ENCODE measurements around the gene APLP2.

APLP2 gene

DNA sequence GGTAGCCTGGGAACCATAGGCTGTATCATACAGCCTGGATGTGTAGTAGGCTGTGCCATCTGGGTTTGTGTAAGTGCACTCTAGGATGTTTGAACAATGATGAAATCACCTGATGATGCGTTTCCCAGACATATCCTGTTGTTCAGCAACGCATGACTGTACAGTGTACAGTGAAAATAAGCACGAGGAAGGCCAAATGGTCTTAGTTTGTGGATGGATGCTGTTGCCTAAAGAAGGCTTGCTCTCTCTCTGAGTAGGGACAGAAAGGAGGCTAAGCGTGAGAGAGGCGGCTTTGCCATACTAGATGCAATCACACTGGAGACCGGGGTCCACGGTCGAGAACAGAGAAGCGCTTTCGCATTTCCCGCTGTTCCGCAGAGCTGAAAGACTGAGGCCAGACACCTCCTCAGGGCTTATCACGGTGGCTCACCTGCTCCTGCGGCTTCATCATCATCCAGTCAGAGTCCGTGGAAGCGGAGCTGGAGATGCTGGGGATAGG lies 27.6 kb upstream of the APLP2 start:
- DNase-seq (ENCODE audit: low spot score), result no peak

DNA sequence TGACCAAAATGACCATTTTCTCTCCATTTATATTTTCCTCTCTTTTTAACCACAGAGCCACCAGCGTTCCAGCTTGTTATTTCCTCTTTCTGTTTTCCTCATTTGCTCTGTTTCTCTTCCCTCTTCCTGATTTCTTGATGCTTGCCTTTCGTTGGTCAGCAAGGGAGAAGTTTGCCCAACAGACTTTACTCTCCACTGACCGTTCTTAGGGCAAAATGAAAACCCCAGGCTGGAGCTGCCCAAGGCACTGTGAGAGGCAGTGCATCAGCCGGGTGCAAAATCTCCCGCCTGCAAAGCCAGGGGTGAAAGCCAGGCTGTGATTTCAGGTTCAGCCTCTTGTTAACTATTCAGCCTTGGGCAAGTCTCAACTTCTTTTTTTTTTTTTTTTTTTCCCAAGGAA lies 26.1 kb upstream of the APLP2 start:
- TF ChIP-seq, protein P1, sequence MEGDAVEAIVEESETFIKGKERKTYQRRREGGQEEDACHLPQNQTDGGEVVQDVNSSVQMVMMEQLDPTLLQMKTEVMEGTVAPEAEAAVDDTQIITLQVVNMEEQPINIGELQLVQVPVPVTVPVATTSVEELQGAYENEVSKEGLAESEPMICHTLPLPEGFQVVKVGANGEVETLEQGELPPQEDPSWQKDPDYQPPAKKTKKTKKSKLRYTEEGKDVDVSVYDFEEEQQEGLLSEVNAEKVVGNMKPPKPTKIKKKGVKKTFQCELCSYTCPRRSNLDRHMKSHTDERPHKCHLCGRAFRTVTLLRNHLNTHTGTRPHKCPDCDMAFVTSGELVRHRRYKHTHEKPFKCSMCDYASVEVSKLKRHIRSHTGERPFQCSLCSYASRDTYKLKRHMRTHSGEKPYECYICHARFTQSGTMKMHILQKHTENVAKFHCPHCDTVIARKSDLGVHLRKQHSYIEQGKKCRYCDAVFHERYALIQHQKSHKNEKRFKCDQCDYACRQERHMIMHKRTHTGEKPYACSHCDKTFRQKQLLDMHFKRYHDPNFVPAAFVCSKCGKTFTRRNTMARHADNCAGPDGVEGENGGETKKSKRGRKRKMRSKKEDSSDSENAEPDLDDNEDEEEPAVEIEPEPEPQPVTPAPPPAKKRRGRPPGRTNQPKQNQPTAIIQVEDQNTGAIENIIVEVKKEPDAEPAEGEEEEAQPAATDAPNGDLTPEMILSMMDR (IDR thresholded peaks at IDR 0.05; ENCODE audit: extremely low read depth, missing control alignments), result no peak
- DNase-seq (ENCODE audit: low spot score), result no peak

More for the DNA sequence above, 27.6 kb upstream of the APLP2 start:
- TF ChIP-seq, protein P1 (IDR thresholded peaks at IDR 0.05; ENCODE audit: extremely low read depth, missing control alignments), result no peak

DNA sequence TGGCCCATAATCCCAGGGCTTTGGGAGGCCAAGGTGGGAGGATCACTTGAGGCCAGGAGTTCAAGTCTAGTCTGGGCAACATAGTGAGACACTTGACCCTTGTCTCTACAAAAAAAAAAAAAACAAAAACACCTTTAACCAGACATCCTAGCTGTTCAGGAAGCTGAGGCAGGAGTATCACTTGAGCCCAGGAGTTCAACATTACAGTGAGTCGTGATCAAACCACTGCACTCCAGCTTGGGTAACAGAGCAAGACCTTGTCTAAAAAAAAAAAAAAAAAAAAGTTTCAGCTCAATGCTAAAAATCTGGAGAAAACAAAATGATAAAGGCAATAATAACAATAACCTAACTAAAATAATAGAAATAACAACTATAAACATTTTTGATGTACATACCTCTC lies 22.6 kb upstream of the APLP2 start:
- TF ChIP-seq, protein P1 (IDR thresholded peaks at IDR 0.05; ENCODE audit: extremely low read depth, missing control alignments), result no peak
- no peak for DNase-seq (ENCODE audit: low spot score)

DNA sequence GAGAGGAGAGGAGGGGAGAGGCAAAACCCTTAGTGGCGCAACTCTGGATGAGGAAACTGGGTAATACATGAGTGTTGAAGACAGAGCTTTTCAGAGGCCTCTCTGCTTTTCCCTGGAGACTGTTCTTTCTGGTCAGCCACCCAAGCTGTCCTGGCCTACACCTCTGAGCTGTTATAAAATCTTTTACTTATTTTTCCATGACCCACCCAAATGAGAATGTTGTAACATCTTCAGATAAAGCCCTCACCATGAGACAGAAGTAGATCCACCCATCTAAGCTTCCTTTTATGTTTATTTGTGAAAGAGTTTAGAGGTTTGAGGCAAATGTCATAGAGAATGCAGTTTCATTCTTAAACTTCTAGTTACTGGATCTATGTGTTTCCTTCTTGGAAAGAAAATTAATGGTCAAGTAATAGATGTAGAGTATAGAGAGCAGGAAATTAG lies 20.3 kb upstream of the APLP2 start:
- no peak for DNase-seq (ENCODE audit: low spot score)
- TF ChIP-seq, protein P1 (IDR thresholded peaks at IDR 0.05; ENCODE audit: extremely low read depth, missing control alignments), result no peak

DNA sequence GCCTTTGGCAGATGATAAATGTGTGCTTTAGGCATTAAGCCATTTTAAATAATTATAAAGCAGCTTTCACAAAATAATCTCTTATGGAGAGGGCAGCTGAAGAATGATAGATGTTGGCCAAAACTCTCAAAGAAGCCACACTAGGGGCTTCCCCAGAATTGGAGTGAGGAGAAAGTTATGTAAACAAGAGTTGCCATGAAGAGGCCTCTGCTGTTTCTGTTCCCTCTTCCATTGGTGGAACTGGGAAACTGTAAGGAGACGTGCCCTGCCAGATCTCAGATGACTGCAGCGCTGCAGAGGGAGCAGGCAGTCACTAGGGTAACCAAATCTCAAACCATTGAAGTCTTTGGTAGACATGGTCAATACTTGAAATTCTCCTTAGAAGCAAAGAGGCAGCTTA lies 19.4 kb upstream of the APLP2 start:
- no peak for DNase-seq (ENCODE audit: low spot score)
- TF ChIP-seq, protein P1 (IDR thresholded peaks at IDR 0.05; ENCODE audit: extremely low read depth, missing control alignments), result no peak

DNA sequence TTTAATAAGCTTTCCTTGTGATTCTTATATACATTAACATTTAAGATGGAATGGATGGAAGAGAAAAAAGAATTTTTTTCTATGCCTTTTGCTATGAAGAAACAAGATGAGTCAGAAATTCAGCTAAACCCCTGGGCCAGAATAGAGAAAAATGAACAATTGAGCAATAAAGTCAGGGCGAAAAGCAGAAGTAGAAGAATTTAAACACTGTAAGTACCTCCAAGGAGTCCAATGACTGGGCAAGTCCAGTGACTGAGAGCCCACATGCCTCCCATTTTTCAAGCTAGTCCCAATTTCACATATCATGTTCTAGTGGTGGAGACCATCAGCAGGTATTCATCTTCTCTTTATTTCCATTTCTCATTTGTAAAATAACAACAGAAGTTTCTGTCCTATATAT lies 18.6 kb upstream of the APLP2 start:
- DNase-seq (ENCODE audit: low spot score), result no peak
- TF ChIP-seq, protein P1 (IDR thresholded peaks at IDR 0.05; ENCODE audit: extremely low read depth, missing control alignments), result no peak

DNA sequence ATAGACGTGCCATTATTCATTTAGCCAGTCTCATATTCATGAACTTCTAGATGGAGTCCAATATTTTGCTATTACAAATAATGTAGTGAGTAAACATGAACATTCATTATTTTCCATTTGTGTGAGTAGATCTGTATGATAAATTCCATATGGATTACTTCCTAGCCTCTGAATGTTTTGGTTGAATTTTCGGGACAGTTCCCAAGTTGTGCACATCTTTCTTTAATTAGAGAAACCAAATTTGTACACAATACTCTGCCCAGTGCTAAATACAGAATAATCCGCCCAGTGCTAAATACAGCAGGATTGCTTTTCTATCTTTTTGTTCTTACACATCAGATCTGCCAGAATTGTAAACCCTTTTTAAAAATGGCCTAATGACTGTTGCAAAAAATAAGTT lies 17.1 kb upstream of the APLP2 start:
- no peak for DNase-seq (ENCODE audit: low spot score)
- TF ChIP-seq, protein P1 (IDR thresholded peaks at IDR 0.05; ENCODE audit: extremely low read depth, missing control alignments), result no peak
